WTC11 (cell line): ENCODE data around the gene AVEN. TPM values are rescaled to one million over a fixed set of nuclear protein-coding genes. Genes with fewer than 3 reads are reported as not detected.

Experiments used
- ATAC-seq: fragments of 200-7000 bp; cut with Tn5 transposase; 2 replicates; pipeline ENCODE4 v1.10.0; 2021; ENCODE audit warnings: mild to moderate bottlenecking, moderate library complexity
- CTCF ChIA-PET: fragments of 300-600 bp; sonication (Branson Sonifier 250); formaldehyde crosslinking; loops from one replicate; lab custom pipeline; 2021; ENCODE audit warnings: antibody characterized with exemption; lab: Charles Lee
- POLR2A ChIA-PET: fragments of 350-600 bp; sonication (Branson Sonifier 250); formaldehyde crosslinking; loops from one replicate; lab custom pipeline; 2021; ENCODE audit warnings: antibody characterized with exemption; lab: Charles Lee
- DNase-seq: peaks from one replicate; pipeline ENCODE4 v3.0.0; 2021; ENCODE audit warnings: low spot score
- H3K27ac Mint-ChIP-seq: 2 replicates; pipeline ENCODE4 v1.8.0; 2021; ENCODE audit warnings: mixed read lengths
- H3K27me3 Mint-ChIP-seq: 2 replicates; pipeline ENCODE4 v1.8.0; 2021; ENCODE audit warnings: low read depth, mild to moderate bottlenecking, moderate library complexity, mixed read lengths
- H3K36me3 Mint-ChIP-seq: 2 replicates; pipeline ENCODE4 v1.8.0; 2021; ENCODE audit warnings: mixed read lengths
- H3K4me1 Mint-ChIP-seq: 2 replicates; pipeline ENCODE4 v1.8.0; 2022; ENCODE audit warnings: mixed read lengths
- H3K4me3 Mint-ChIP-seq: 2 replicates; pipeline ENCODE4 v1.8.0; 2021; ENCODE audit warnings: mild to moderate bottlenecking, moderate library complexity, mixed read lengths
- H3K9me3 Mint-ChIP-seq: 2 replicates; pipeline ENCODE4 v1.8.0; 2021; ENCODE audit warnings: mixed read lengths
- CREB1 ChIP-seq: sonication (generic); formaldehyde crosslinking; IDR thresholded peaks from 2 replicates; pipeline ENCODE4 v1.8.0; 2023; ENCODE audit warnings: mild to moderate bottlenecking, missing genetic modification reagents
- ETV6 ChIP-seq: sonication (generic); formaldehyde crosslinking; IDR thresholded peaks from 2 replicates; pipeline ENCODE4 v1.8.1; 2022; ENCODE audit warnings: mild to moderate bottlenecking, missing genetic modification reagents
- FOXJ3 ChIP-seq: sonication (generic); formaldehyde crosslinking; IDR thresholded peaks from 2 replicates; pipeline ENCODE4 v1.9.0; 2021; ENCODE audit warnings: missing genetic modification reagents, mild to moderate bottlenecking, borderline replicate concordance
- FOXP1 ChIP-seq: sonication (generic); formaldehyde crosslinking; IDR thresholded peaks from 2 replicates; pipeline ENCODE4 v1.8.0; 2022; ENCODE audit warnings: missing genetic modification reagents, mild to moderate bottlenecking, moderate library complexity, borderline replicate concordance
- GRHL2 ChIP-seq: fragments of 250-450 bp; sonication (Bioruptor Pico); IDR thresholded peaks from 2 replicates; pipeline ENCODE4 v1.8.0; 2022; ENCODE audit warnings: mild to moderate bottlenecking, moderate library complexity; ENCODE audit not compliant: insufficient replicate concordance, severe bottlenecking
- MXD4 ChIP-seq: fragments of 250-450 bp; sonication (Bioruptor Pico); IDR thresholded peaks from 2 replicates; pipeline ENCODE4 v1.8.0; 2021; ENCODE audit warnings: mild to moderate bottlenecking, moderate library complexity, borderline replicate concordance
- NFE2L1 ChIP-seq: sonication (generic); formaldehyde crosslinking; IDR thresholded peaks from 2 replicates; pipeline ENCODE4 v1.8.1; 2023; ENCODE audit warnings: missing genetic modification reagents
- NR1H2 ChIP-seq: sonication (generic); formaldehyde crosslinking; IDR thresholded peaks from 2 replicates; pipeline ENCODE4 v1.9.0; 2021; ENCODE audit warnings: mild to moderate bottlenecking, moderate library complexity, missing genetic modification reagents
- NR2C2 ChIP-seq: sonication (generic); formaldehyde crosslinking; IDR thresholded peaks from 2 replicates; pipeline ENCODE4 v1.8.0; 2022; ENCODE audit warnings: mild to moderate bottlenecking, missing genetic modification reagents
- NR3C1 ChIP-seq: sonication (generic); formaldehyde crosslinking; conservative IDR thresholded peaks from 2 replicates; pipeline ENCODE4 v1.8.1; 2023; ENCODE audit warnings: low read depth, mild to moderate bottlenecking, missing genetic modification reagents
- OVOL2 ChIP-seq: fragments of 250-450 bp; sonication (Bioruptor Pico); IDR thresholded peaks from 2 replicates; pipeline ENCODE4 v1.9.0; 2021; ENCODE audit warnings: mild to moderate bottlenecking, borderline replicate concordance
- SMAD3 ChIP-seq: sonication (generic); formaldehyde crosslinking; IDR thresholded peaks from 2 replicates; pipeline ENCODE4 v1.8.0; 2022; ENCODE audit warnings: missing genetic modification reagents, mild to moderate bottlenecking, borderline replicate concordance
- SMAD4 ChIP-seq: sonication (generic); formaldehyde crosslinking; IDR thresholded peaks from 2 replicates; pipeline ENCODE4 v1.8.0; 2022; ENCODE audit warnings: mild to moderate bottlenecking, missing genetic modification reagents
- SOX15 ChIP-seq: fragments of 250-450 bp; sonication (Bioruptor Pico); IDR thresholded peaks from 2 replicates; pipeline ENCODE4 v1.9.0; 2021; ENCODE audit warnings: mild to moderate bottlenecking
- SP1 ChIP-seq: sonication (generic); formaldehyde crosslinking; conservative IDR thresholded peaks from 2 replicates; pipeline ENCODE4 v1.8.1; 2022; ENCODE audit warnings: missing genetic modification reagents
- TEAD1 ChIP-seq: sonication (generic); formaldehyde crosslinking; IDR thresholded peaks from 2 replicates; pipeline ENCODE4 v1.8.0; 2022; ENCODE audit warnings: mild to moderate bottlenecking, missing genetic modification reagents
- TEAD4 ChIP-seq: sonication (generic); formaldehyde crosslinking; IDR thresholded peaks from 2 replicates; pipeline ENCODE4 v1.8.0; 2022; ENCODE audit warnings: mild to moderate bottlenecking, missing genetic modification reagents
- ZNF263 ChIP-seq: sonication (generic); formaldehyde crosslinking; IDR thresholded peaks from 2 replicates; pipeline ENCODE4 v1.8.1; 2022; ENCODE audit warnings: low read depth, mild to moderate bottlenecking, moderate library complexity, missing genetic modification reagents
- ZNF671 ChIP-seq: fragments of 250-450 bp; sonication (Bioruptor Pico); IDR thresholded peaks from 2 replicates; pipeline ENCODE4 v1.8.0; 2021; ENCODE audit warnings: mild to moderate bottlenecking
- total RNA-seq: library from RNA; stranded (reverse); gene quantifications from 3 replicates; pipeline ENCODE4 v1.2.3, GENCODE V29; 2021
- TF ChIP-seq, protein P1 (sequence below): fragments of 250-450 bp; sonication (Bioruptor Pico); IDR thresholded peaks from 2 replicates; pipeline ENCODE4 v1.9.0; 2021; ENCODE audit warnings: mild to moderate bottlenecking
- TF ChIP-seq, protein P2 (sequence below): sonication (generic); formaldehyde crosslinking; IDR thresholded peaks from 2 replicates; pipeline ENCODE4 v1.8.1; 2023; ENCODE audit warnings: mild to moderate bottlenecking, missing genetic modification reagents
- TF ChIP-seq, protein P3 (sequence below): sonication (generic); formaldehyde crosslinking; IDR thresholded peaks from 2 replicates; pipeline ENCODE4 v1.8.0; 2023; ENCODE audit warnings: missing genetic modification reagents
- TF ChIP-seq, protein P4 (sequence below): fragments of 250-450 bp; sonication (Bioruptor Pico); IDR thresholded peaks from 2 replicates; pipeline ENCODE4 v1.9.0; 2021; ENCODE audit warnings: moderate library complexity, mild to moderate bottlenecking, inconsistent platforms, borderline replicate concordance
- TF ChIP-seq, protein P5 (sequence below): sonication (generic); formaldehyde crosslinking; IDR thresholded peaks from 2 replicates; pipeline ENCODE4 v1.8.0; 2023; ENCODE audit warnings: mild to moderate bottlenecking, missing genetic modification reagents

Gene AVEN
- total RNA-seq, 1 experiment from 2014 or later, result 12.4 TPM

DNA sequence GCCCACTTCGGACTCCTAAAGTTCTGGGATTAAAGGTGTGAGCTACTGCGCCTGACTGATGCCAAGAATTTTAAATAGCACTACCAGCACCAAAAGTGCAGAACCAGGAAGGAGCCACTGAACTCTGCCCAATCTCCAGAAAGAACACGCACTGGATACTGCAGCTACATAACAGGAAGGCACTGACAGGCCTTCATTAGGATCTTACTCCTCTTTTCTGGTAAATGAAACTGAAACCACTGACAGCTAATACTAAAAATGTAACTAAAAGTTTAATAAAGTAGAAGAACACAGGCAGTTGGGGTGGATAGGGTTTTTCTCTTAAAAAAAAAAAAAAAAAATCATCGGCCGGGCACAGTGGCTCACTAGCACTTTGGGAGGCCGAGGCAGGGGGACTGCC lies 144.8 kb downstream of the AVEN start:
- POLR2A ChIA-PET, result interaction anchor here (0.7 kb wide), 1 partner anchor 89 kb away, joined by 4 read pairs; no protein-coding TSS in a partner anchor
- ATAC-seq (no peak), DNase-seq (no peak)
- CTCF ChIA-PET, result interaction anchor here (0.6 kb wide), 1 partner anchor 155 kb away, joined by 4 read pairs; no protein-coding TSS in a partner anchor
- Mint-ChIP-seq H3K4me3 (no peak overlapping the region), H3K9me3 (no peaks in the 10 kb centered on the region), H3K27me3 (no peaks in the 10 kb centered on the region), H3K4me1 (no peaks in the 10 kb centered on the region), H3K27ac (no peak overlapping the region), H3K36me3 (no peaks in the 10 kb centered on the region)
- TF ChIP-seq SMAD3 (CRISPR knock-in tag), result no peak
- no peak for TF ChIP-seq NR3C1 (CRISPR knock-in tag)
- no peak for TF ChIP-seq TEAD4
- no peak for TF ChIP-seq ETV6 (CRISPR knock-in tag)
- TF ChIP-seq SMAD4, result no peak
- no peak for TF ChIP-seq OVOL2
- no peak for TF ChIP-seq ZNF263 (CRISPR knock-in tag)
- no peak for TF ChIP-seq NR2C2 (CRISPR knock-in tag)
- TF ChIP-seq, protein P1, sequence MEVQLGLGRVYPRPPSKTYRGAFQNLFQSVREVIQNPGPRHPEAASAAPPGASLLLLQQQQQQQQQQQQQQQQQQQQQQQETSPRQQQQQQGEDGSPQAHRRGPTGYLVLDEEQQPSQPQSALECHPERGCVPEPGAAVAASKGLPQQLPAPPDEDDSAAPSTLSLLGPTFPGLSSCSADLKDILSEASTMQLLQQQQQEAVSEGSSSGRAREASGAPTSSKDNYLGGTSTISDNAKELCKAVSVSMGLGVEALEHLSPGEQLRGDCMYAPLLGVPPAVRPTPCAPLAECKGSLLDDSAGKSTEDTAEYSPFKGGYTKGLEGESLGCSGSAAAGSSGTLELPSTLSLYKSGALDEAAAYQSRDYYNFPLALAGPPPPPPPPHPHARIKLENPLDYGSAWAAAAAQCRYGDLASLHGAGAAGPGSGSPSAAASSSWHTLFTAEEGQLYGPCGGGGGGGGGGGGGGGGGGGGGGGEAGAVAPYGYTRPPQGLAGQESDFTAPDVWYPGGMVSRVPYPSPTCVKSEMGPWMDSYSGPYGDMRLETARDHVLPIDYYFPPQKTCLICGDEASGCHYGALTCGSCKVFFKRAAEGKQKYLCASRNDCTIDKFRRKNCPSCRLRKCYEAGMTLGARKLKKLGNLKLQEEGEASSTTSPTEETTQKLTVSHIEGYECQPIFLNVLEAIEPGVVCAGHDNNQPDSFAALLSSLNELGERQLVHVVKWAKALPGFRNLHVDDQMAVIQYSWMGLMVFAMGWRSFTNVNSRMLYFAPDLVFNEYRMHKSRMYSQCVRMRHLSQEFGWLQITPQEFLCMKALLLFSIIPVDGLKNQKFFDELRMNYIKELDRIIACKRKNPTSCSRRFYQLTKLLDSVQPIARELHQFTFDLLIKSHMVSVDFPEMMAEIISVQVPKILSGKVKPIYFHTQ, result no peak
- no peak for TF ChIP-seq GRHL2 (CRISPR knock-in tag)
- TF ChIP-seq FOXJ3 (CRISPR knock-in tag), result no peak
- TF ChIP-seq NR1H2 (CRISPR knock-in tag), result no peak
- no peak for TF ChIP-seq CREB1 (CRISPR knock-in tag)
- no peak for TF ChIP-seq NFE2L1 (CRISPR knock-in tag)
- no peak for TF ChIP-seq FOXP1 (CRISPR knock-in tag)

DNA sequence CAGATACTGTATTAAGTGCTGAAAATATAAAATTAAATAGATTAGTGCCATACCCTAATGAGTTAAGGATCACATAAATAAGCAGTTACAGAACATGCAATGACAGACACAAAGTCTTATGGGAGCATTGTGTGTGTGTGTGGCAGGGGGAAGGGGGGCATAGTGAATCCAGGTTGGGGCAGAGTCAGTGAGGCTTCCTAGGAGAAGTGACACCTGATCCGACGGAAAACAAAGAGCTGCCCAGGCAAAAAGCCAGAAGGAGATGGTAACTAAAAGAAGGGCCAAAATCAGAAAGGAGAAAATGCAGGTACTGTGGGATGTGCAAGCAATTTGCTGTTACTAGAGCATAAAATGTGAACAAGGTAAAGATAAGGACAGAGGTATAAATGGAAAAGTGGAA lies 150.8 kb downstream of the AVEN start:
- Mint-ChIP-seq H3K36me3 (0 out of 2 replicates have a peak, but pooled peaks cover 5% of the 10 kb centered on the region), H3K4me3 (no peak overlapping the region), H3K9me3 (peaks cover 13% of the 10 kb centered on the region), H3K4me1 (peaks cover 4% of the 10 kb centered on the region), H3K27ac (peak overlapping the region; percentile 87; the same call in 1 of the 2 replicates), H3K27me3 (no peaks in the 10 kb centered on the region)
- DNase-seq (no peak), ATAC-seq (no peak; the same call in 1 of the 2 replicates)
- CTCF ChIA-PET, result no interaction called here
- POLR2A ChIA-PET, result interaction anchor here (0.7 kb wide), 1 partner anchor 87 kb away, joined by 3 read pairs; no protein-coding TSS in a partner anchor
- TF ChIP-seq ZNF671 (CRISPR knock-in tag) (no peak), TEAD1 (CRISPR knock-in tag) (no peak), SOX15 (CRISPR knock-in tag) (no peak), MXD4 (CRISPR knock-in tag) (no peak), CREB1 (CRISPR knock-in tag) (no peak), SP1 (CRISPR knock-in tag) (no peak), SMAD4 (no peak)
- TF ChIP-seq, protein P2, sequence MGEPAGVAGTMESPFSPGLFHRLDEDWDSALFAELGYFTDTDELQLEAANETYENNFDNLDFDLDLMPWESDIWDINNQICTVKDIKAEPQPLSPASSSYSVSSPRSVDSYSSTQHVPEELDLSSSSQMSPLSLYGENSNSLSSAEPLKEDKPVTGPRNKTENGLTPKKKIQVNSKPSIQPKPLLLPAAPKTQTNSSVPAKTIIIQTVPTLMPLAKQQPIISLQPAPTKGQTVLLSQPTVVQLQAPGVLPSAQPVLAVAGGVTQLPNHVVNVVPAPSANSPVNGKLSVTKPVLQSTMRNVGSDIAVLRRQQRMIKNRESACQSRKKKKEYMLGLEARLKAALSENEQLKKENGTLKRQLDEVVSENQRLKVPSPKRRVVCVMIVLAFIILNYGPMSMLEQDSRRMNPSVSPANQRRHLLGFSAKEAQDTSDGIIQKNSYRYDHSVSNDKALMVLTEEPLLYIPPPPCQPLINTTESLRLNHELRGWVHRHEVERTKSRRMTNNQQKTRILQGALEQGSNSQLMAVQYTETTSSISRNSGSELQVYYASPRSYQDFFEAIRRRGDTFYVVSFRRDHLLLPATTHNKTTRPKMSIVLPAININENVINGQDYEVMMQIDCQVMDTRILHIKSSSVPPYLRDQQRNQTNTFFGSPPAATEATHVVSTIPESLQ (CRISPR knock-in tag), result no peak
- TF ChIP-seq, protein P3, sequence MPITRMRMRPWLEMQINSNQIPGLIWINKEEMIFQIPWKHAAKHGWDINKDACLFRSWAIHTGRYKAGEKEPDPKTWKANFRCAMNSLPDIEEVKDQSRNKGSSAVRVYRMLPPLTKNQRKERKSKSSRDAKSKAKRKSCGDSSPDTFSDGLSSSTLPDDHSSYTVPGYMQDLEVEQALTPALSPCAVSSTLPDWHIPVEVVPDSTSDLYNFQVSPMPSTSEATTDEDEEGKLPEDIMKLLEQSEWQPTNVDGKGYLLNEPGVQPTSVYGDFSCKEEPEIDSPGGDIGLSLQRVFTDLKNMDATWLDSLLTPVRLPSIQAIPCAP, result no peak
- TF ChIP-seq, protein P4, sequence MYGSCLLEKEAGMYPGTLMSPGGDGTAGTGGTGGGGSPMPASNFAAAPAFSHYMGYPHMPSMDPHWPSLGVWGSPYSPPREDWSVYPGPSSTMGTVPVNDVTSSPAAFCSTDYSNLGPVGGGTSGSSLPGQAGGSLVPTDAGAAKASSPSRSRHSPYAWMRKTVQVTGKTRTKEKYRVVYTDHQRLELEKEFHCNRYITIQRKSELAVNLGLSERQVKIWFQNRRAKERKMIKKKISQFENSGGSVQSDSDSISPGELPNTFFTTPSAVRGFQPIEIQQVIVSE (CRISPR knock-in tag), result no peak
- TF ChIP-seq, protein P5, sequence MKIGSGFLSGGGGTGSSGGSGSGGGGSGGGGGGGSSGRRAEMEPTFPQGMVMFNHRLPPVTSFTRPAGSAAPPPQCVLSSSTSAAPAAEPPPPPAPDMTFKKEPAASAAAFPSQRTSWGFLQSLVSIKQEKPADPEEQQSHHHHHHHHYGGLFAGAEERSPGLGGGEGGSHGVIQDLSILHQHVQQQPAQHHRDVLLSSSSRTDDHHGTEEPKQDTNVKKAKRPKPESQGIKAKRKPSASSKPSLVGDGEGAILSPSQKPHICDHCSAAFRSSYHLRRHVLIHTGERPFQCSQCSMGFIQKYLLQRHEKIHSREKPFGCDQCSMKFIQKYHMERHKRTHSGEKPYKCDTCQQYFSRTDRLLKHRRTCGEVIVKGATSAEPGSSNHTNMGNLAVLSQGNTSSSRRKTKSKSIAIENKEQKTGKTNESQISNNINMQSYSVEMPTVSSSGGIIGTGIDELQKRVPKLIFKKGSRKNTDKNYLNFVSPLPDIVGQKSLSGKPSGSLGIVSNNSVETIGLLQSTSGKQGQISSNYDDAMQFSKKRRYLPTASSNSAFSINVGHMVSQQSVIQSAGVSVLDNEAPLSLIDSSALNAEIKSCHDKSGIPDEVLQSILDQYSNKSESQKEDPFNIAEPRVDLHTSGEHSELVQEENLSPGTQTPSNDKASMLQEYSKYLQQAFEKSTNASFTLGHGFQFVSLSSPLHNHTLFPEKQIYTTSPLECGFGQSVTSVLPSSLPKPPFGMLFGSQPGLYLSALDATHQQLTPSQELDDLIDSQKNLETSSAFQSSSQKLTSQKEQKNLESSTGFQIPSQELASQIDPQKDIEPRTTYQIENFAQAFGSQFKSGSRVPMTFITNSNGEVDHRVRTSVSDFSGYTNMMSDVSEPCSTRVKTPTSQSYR, result no peak
- TF ChIP-seq, protein P1, result no peak
